Islet of Langerhans (tissue), 1 donor: ENCODE data around the gene AQP7.
"Not testable (repeated sequence)": the region's sequence is repeated elsewhere in the genome, so short reads cannot be mapped to it uniquely, and the experiment has no call there.

Experiments
- FAIRE-seq: peaks from one replicate; lab custom pipeline; 2011; peaks lifted over from hg19 to GRCh38; lab: Jason Lieb, UNC

Gene AQP7

GRCh38 chr9:33402371-33402770 is at the start of gene AQP7:
Gene AQP7 (minus strand): TSS chr9:33402568. CDS start chr9:33401262, 1,306 bp downstream.
- FAIRE-seq: not testable (repeated sequence)

- FAIRE-seq: no peak
Observed at GRCh38 chr9:33450621-33451146, 48.3 kb upstream of the AQP7 start.

- no peak for FAIRE-seq
Observed at GRCh38 chr9:33449715-33450114, 47.3 kb upstream of the AQP7 start.

- no peak for FAIRE-seq
Observed at GRCh38 chr9:33447799-33448553, 45.6 kb upstream of the AQP7 start.

- no peak for FAIRE-seq
Observed at GRCh38 chr9:33446946-33447798, 44.8 kb upstream of the AQP7 start, which contains the start of gene AQP3. Gene AQP3 (minus strand): TSS chr9:33447593. CDS start chr9:33447530, 63 bp downstream.

- FAIRE-seq: no peak
Observed at GRCh38 chr9:33446240-33446945, 44.0 kb upstream of the AQP7 start.

- no peak for FAIRE-seq
Observed at GRCh38 chr9:33445389-33446239, 43.2 kb upstream of the AQP7 start.

- FAIRE-seq: no peak
Observed at GRCh38 chr9:33443464-33444154, 41.2 kb upstream of the AQP7 start.

GRCh38 chr9:33443047-33443446 is 40.7 kb upstream of the AQP7 start:
- no peak for FAIRE-seq

GRCh38 chr9:33442125-33442524 is 39.8 kb upstream of the AQP7 start:
- no peak for FAIRE-seq

GRCh38 chr9:33440609-33441008 is 38.2 kb upstream of the AQP7 start:
- no peak for FAIRE-seq

GRCh38 chr9:33440204-33440603 is 37.8 kb upstream of the AQP7 start:
- FAIRE-seq: no peak

- FAIRE-seq: no peak
Observed at GRCh38 chr9:33439731-33440130, 37.4 kb upstream of the AQP7 start.

- no peak for FAIRE-seq
Observed at GRCh38 chr9:33438926-33439680, 36.7 kb upstream of the AQP7 start.

- no peak for FAIRE-seq
Observed at GRCh38 chr9:33437898-33438297, 35.5 kb upstream of the AQP7 start.

GRCh38 chr9:33437205-33437604 is 34.8 kb upstream of the AQP7 start:
- no peak for FAIRE-seq

GRCh38 chr9:33436445-33436844 is 34.1 kb upstream of the AQP7 start:
- FAIRE-seq: no peak

- no peak for FAIRE-seq
Observed at GRCh38 chr9:33435821-33436277, 33.5 kb upstream of the AQP7 start.

GRCh38 chr9:33434317-33435105 is 32.1 kb upstream of the AQP7 start:
- FAIRE-seq: no peak
